Stimulated activated CD4-positive, alpha-beta T cell treated with anti-CD3 and anti-CD28 coated beads, Interleukin-4, amount 100 ng/mL, for 4 hours (primary cell): ENCODE results near the gene DSTN.
A peak's percentile ranks its signal among the peaks of the same experiment; 100 is the strongest.

Experiments
- DNase-seq, 2 experiments: peaks; one replicate each; pipeline ENCODE4 v3.0.0-alpha.2; 2020

DSTN gene

DNA sequence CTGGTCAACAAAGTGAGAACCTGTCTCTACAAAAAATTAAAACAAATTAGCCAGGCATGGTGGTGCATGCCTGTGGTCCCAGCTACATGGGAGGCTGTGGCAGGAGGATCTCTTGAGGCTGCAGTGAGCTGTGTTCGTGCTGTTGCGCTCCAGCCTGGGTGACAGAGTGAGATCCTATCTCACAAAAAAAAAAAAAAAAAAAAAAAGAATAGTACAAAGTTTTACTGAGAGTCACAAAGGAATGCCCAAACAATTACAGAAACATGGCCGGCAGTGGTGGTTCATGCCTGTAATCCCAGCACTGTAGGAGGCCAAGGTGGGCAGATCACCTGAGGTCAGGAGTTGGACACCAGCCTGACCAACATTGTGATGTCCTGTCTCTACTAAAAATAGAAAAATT, 14.8 kb upstream of the DSTN start:
- no peak for DNase-seq

- DNase-seq = no peak
Observed at GRCh38 chr20:17556837-17557674, 12.8 kb upstream of the DSTN start.

DNA sequence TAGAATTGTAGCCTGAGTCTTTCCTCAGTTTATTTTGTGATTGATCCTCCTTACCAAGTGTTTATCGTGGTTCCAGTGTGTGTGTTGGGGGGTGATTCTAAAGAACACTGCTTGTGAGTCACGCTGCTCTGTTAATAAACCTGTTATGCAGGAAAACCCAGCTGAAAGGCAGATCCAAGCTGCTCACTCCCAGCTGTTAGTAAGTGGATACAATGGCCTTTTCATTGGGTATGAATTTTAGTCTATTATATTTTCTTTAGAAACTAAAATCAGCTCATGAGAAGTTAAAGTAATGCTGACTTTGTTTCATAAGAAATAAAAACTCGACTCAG, 12.2 kb upstream of the DSTN start:
- DNase-seq = no peak

GRCh38 chr20:17558154-17558940, 11.5 kb upstream of the DSTN start:
- DNase-seq = no peak

- no peak for DNase-seq
Observed at GRCh38 chr20:17558941-17559304, 11.0 kb upstream of the DSTN start.

GRCh38 chr20:17559338-17559737, 10.5 kb upstream of the DSTN start:
- no peak for DNase-seq

- no peak for DNase-seq
Observed at GRCh38 chr20:17560344-17561074, 9.4 kb upstream of the DSTN start.

GRCh38 chr20:17562804-17563305, 7.0 kb upstream of the DSTN start:
- DNase-seq = no peak

DNA sequence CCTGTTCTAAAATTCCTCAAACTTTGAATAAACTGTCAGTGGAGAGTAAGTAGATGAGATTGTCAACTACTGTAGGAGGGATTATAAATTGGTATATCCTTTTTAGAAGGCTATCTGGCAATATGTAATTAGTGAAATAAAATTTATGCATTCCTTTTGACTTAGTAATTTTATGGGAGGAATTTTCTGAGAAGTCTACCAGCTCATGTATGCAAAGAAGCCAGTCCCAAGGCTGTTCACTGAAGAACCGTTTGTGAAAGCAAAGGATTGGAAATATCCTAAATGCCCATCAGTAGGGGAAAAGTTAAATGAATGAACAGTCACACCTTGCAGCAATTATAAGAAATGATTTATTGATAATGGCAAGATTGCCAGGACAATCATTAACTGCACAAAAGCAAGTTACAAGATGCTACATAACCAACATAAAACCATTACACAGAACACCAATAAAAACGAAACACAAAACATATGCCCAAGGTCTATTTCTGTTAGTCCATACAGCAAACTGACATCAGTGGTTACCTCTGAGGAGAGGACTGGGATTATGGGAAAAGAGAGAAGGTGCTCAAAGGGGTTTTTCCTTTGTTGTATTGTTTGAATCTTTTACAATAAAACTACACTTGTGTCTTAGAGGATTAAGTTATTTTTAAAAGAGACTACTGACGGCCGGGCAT, 4.6 kb upstream of the DSTN start:
- DNase-seq = no peak

GRCh38 chr20:17566345-17566744, 3.5 kb upstream of the DSTN start:
- DNase-seq = no peak

DNA sequence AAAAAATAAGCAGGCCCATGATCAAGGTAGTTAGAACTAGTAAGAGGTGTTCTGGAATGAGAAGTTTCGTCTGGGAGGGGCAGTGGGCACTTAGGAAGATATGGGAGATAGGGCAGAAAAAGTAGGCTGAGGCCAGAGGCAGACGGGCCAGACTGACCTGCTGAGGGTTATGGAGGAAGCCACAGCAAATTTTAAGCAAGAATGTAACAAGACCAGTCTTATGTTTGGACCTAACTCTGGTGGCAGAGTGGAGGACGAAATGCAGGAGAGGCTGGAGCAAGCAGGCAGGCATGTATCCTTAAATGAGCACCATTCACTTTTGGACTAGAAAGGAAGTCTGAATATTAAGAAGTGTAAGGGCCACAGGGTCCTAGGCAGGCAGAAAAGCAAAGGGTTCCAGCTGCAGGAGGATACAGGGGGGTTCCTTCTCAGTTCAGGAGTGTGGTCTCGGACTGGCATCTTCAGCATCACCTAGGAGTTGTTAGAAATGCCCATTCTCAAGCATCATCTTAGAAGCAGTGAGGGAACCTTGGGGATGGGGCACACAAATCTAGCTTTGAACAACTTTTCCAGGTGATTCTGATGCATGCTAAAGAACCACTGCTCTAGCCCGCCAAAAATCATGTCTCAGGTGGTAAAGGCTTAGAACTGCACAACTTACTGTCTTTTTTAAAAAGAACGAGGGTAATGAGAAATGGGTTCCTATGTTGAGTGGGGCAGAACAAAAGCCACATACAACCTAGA, 1.7 kb upstream of the DSTN start:
- DNase-seq = no peak

GRCh38 chr20:17568972-17569521, 828 bp upstream of the DSTN start:
- peak; percentile 4 to 9 for DNase-seq

DNA sequence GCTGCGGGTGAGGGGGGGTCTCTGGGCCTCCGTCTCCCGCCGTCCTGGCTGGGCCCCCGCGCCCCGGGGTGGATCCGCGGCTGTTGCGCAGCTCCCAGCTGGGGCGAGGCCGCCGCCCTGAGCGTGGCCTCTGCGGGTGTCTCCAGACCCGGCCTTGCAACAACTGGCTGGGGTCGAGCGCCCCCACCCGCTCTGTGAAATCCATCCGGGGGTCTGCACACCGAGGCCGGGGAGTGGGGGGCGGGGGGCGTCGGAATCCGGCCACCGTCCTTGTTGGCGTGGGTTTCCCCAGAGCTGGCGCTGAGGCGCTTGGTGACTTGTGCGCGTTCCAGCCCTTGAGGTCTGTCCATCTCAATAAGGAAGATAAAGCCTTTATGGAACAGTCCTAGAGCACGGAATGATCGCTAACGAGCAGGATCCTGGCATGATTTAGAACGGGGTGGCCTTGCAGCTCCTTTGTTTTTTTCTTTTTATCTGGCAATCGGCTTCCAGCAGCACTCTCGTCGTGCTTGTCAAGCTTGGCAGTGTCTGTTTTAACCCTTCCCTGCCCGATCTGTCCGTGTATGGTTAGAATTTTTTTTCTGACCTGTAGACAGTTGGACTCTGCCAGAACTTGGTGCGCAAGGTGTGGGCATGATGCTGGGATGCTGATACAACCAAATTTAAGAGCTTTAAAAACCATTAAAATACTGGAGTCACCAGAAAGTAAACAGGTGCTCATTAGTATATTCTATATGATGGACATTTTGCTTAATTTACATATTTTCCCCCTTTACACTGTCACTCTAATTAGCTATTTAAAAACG, 675 bp downstream of the DSTN start:
- peak; percentile 4 to 20 for DNase-seq

- no peak for DNase-seq
Observed at GRCh38 chr20:17571153-17571527, 1.3 kb downstream of the DSTN start.

GRCh38 chr20:17572034-17572638, 2.3 kb downstream of the DSTN start:
- DNase-seq = no peak

- DNase-seq = no peak
Observed at GRCh38 chr20:17573463-17573862, 3.6 kb downstream of the DSTN start.

DNA sequence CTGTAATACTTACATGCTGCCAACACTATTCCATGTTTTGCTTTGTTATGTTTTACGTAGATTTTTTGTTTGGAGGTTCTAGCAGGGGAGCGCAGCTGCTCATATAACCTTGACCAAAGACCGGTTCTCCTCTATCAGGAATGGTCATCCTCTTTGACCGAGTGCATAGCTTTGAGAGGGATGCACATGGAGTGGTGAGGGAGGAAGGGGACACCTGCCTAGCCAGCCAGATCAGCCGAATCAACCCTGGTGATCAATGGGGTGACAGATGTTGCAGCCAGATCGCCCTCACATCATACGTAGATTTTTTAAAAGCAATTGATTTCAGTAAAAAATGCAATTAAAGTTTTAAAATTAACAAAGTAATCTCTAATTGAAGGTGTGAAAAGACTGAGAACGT, 6.3 kb downstream of the DSTN start:
- no peak for DNase-seq

DNA sequence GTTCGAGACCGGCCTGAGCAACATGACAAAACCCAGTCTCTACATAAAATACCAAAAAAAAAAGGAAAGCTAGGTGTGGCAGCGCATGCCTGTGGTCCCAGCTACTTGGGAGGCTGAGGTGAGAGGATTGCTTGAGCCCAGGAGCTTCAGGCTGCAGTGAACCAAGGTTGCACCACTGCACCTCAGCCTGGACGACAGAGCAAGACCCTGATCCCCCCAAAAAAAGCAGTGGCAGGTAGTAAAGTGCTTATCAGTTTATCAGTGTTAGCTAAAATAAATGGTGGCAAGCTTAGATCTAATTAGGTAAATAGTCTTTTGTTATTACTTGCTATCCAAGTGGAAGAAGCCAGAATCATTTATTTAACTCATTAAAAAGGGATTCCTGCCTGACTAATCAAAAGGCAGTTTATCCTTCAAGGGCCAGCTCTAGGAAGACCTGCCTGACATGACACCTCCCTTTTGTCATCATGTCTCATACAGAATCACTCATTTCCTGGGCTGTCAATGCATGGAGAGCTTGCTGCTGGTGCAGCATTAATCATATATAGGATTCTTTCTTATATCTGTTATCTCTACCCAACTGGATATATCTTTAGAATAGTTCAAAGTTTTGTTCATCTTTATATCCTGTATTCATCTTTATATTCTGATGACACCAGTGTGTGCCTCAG, 9.6 kb downstream of the DSTN start:
- DNase-seq = no peak

DNA sequence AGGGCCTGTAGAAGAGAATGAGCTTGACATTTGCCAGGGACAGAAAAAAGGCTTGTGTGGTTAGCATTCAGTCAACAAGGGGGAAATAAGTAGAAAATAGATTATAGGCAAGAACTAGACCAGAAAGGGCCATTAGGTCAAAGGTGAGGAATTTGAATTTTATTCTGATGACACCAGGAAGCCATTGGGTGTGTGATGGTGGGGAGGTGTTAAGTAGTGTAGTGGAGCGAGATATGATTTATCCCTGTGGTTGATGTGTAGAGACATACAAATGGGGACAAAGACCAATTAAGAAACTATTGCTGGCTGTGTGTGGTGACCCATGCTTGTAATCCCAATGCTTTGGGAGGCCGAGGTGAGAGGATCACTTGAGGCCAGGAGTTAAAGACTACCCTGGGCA, 11.0 kb downstream of the DSTN start:
- no peak for DNase-seq

GRCh38 chr20:17583126-17583525, 13.3 kb downstream of the DSTN start:
- no peak for DNase-seq
